Measurements from ENCODE around the gene TNXB.

TNXB gene

GRCh38 chr6:32109114-32109764 is at the start of gene TNXB:
Gene TNXB, minus strand, starts transcription at chr6:32109338. Its CDS starts 11,140 bp downstream, at chr6:32098198.
- no peak within 1 kb of the TSS for H3K4me3 ChIP-seq (ENCODE audit: low read length)
- no peak for DNase-seq (ENCODE audit: low read depth)
- no peak for TF ChIP-seq CTCF (conservative IDR thresholded peaks at IDR 0.05; ENCODE audit: low read depth, low read length)

- TF ChIP-seq CTCF (conservative IDR thresholded peaks at IDR 0.05; ENCODE audit: low read depth, low read length): no peak
- no peak for DNase-seq (ENCODE audit: low read depth)
- no peak overlapping the region for H3K4me3 ChIP-seq (ENCODE audit: low read length)
Observed at GRCh38 chr6:32158052-32158451, 48.9 kb upstream of the TNXB start.

- H3K4me3 ChIP-seq (ENCODE audit: low read length): no peak overlapping the region
- DNase-seq (ENCODE audit: low read depth): no peak
- no peak for TF ChIP-seq CTCF (conservative IDR thresholded peaks at IDR 0.05; ENCODE audit: low read depth, low read length)
Observed at GRCh38 chr6:32156891-32157290, 47.8 kb upstream of the TNXB start.

GRCh38 chr6:32154514-32155161 is 45.5 kb upstream of the TNXB start:
- peak overlapping the region; percentile 92 for H3K4me3 ChIP-seq (ENCODE audit: low read length)
- peak; percentile 28 for DNase-seq (ENCODE audit: low read depth)
- TF ChIP-seq CTCF (conservative IDR thresholded peaks at IDR 0.05; ENCODE audit: low read depth, low read length): peak; percentile 60

GRCh38 chr6:32153564-32154513 is 44.7 kb upstream of the TNXB start, which contains the start of gene PPT2:
Gene PPT2, plus strand, starts transcription at chr6:32154141. Its CDS starts 454 bp downstream, at chr6:32154595.
- TF ChIP-seq CTCF (conservative IDR thresholded peaks at IDR 0.05; ENCODE audit: low read depth, low read length): peak; percentile 44
- peak within 1 kb of the TSS; percentile 92 for H3K4me3 ChIP-seq (ENCODE audit: low read length)
- peak; percentile 80 for DNase-seq (ENCODE audit: low read depth)

- TF ChIP-seq CTCF (conservative IDR thresholded peaks at IDR 0.05; ENCODE audit: low read depth, low read length): no peak
- H3K4me3 ChIP-seq (ENCODE audit: low read length): peak overlapping the region; percentile 92
- no peak for DNase-seq (ENCODE audit: low read depth)
Observed at GRCh38 chr6:32152769-32153563, 43.8 kb upstream of the TNXB start.

All from retinal pigment epithelial cell (primary cell).